ENCODE measurements around the gene DNAJB14.

DNAJB14 gene

DNA sequence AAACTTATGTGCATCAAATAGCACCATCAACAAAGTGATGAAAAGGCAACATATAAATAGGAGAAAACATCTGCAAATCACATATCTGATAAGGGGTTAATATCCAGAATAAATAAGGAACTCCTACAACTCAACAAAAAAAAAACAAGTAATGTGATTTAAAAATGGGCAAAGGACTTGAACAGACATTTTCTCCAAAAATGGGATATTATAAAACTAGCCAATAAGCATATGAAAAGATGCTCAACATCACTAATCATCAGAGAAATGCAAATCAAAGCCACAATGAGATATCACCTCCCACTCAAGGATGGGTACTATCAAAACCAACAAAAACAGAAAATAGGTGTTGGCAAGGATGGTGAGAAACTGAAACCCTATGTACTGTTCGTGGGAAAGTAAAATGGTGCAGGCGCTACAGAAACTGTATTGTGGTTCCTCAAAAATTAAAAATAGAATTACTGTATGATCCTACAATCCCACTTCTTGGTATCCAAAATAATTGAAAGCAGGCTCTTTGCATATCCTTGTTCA is 2.4 kb downstream of the DNAJB14 start:
- DNase-seq, result no peak

DNA sequence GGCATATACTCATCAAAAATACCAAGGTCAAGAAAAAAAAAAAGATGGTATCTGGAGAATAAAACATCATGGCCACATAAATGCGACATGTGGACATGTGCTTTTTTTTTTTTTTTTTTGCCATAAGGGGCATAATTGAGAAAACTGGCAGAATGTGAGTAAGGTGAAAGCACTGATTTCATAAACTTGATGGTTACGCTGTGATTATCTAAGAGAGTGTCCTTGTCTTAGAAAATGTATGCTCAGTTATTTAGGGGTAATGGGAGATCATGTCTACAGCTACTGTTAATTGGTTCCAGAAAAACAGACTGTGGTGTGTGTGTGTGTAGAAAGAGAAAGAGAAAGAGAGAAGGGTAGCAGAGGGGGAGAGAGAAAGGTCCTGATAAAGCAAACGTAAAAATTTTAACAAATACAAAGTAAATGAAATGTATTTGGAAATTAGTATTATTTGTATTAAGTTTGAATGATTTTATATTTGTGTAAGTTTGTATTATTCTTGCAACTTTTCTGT is 8.1 kb downstream of the DNAJB14 start:
- no peak for DNase-seq

DNA sequence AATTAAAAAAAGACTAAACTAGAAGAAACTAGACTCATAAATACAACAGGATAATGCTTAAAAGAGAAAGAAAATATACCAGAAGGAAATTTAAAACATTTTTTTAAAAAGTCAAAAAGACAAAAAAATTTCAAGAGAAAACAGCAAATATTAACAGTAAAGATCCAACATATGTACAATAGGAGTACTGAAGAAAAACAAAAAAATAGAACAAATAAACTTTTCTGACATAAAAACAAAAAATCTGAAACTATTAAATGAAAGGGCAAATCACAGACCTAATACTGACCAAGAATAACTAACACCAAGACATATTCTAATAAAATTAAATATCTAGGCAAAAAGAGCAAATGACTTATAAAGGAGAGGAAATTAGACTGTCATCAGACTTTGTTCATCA is 11.5 kb downstream of the DNAJB14 start:
- DNase-seq, result no peak

DNA sequence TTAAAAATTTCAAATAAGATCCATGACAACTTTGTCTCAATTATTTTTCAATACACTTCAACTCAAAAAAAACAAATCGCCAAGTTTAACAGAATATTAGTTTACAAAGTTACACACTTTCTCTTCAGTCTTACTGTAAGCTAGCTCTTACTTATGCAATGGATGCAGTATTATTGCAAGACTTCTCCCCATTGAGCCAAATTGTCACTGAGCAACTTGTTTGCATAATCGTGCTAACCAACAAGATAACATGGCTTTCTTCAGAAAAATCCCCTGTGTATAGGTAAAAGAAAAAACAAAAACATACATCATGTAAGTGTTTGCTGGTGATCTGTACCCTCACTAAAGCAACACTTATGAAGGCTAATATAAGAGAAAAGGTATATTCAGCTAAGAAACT is 18.9 kb downstream of the DNAJB14 start:
- DNase-seq, result no peak

DNA sequence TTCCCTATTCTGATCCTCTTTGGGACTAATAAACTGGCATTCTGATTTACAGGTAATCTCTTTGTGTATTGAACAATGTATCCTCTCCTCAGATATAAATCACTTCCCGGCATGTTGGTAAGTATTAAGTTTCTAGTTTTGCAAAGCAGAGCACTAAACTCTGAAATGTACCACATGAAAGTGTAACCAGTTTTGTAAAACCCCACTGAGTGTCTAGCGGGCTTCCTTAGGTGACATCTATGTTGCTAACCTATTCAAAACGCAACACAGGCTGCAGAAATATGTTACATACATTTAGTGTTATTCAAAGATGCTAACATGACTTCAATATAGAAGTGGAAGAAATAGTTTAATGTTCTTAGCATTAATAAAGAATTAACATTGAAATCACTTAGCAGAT is 25.2 kb downstream of the DNAJB14 start:
- DNase-seq, result no peak

DNA sequence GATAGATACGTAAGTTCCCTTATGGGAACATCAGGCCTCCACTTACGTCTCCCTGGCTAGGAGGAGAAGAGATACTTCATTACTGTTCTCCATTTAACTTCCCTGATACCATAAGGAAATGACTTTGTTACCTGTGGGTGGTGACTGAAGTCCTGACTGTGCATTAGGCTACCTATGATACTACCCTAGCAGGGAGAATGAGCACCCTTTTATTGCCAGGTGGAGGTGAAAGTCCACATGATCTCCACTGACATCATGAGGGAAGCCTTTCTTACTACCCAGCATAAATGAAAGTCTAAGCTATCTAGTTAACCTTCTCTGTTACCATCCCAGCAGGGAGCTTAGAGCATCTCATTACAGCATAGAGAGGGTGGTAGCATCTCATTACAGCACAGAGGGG is 27.8 kb downstream of the DNAJB14 start:
- DNase-seq, result no peak

DNA sequence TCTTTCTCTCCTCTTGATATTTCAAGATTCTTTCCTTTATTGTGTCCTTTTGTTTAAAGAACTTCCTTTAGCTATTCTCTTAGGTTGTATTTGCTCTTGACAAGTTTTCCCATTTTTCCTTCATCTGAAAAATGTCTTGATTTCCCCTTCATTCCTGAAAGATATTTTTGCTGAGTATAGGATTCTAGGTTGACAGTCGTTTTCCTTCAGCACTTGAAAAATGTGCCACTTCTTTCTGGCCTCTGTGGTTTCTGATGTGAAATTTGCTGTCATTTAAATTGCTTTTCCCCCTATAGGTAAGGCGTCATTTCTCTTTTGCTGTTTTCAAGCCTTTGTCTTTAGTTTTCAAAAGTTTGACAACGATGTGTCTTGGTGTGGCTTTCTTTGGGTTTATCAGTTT is 28.8 kb downstream of the DNAJB14 start:
- DNase-seq, result no peak

DNA sequence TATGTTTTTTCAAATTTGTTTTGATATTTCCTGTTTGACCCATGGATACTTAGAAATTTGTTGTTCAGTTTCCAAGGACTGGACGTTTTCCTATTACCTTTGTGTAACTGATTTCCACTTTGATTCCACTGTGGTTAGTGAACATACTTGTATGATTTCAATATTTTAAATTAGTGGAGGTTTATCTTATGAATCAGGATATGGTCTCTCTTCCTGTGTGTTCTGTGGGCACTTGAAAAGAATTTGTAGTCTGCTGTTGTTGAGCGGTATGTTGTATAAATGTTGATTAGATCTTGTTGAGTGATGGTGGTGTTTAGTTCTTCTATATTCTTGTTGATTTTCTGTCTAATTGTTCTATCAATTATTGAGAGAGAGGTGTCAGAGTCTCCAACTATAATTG is 31.0 kb downstream of the DNAJB14 start:
- no peak for DNase-seq

DNA sequence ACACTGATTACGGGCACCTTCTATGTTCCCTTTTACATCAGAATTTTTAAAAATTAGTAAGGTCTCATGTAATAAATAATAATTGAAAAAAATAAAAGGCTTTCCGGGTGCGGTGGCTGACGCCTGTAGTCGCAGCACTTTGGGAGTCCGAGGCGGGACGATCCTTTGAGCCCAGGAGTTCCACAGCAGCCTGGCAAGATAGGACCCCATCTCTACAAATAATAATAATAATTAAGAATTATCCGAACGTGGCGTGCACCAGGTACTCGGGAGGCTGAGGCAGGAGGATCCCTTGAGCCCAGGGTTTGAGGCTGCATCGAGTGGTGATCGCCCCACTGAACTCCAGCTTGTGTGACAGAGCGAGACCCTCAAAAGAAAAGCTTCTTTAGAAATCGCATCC is 51.4 kb downstream of the DNAJB14 start:
- DNase-seq, result no peak

DNA sequence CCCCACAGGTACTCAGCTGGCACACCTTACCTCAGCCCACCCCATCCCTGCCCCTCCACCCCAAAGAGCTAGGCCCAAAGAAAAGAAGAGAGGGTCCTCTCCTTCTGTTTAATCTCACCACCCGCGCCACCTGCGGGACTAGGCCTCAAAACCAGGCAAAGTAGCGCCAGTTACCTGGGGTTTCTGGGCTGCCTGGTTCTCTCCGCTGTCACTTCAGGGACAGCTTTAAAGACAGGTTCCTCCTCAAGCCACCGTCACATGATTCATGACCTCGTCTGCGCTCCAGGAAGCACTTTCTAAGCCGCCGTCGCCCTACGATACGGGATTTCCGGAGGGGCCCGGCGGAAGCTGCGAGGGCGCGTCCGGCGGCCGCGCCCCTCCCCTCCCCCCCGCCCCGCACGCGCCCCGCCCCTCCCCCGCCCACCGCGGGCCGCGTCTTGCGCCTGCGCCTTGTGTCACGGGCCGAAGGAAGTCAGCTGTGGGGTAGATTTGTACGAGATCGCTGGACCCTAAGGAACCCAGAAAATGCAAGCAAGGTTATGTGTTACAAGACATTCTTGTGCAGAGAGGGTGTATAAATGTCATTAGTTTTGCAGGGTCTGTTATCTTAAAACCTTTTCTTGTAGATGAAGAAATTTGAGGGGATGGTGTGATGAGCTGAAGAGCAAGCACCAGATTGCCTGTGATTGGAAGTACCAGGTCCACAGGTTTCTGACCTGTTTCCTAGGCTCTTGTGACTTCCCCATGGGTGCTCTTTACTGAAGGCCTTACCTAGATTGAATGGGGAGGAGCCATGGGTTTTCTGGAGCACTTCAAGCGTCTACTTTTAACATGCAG is 52.0 kb downstream of the DNAJB14 start, which contains the start of gene LAMTOR3:
TSS of gene LAMTOR3 (minus strand) at position 267 of the 837 bp plus-strand sequence. CDS start 464 bp downstream, outside the sequence.
- DNase-seq, result no peak

DNA sequence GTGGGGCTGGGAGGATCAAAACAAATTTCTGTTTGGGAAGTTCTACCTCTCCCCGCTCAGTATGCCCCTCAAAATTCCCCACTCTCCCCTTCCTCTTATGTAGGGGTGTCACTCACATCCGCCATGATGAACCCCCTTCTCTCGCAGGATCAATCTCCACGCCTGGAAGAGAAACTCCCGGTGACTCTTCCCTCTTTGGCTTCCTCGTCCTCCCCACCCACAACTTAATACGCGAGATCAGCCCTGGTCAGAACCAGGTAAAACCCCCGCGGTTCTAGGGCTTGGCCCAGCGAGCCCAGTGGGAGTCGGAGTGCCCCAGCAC is 52.6 kb downstream of the DNAJB14 start:
- DNase-seq, result no peak

DNA sequence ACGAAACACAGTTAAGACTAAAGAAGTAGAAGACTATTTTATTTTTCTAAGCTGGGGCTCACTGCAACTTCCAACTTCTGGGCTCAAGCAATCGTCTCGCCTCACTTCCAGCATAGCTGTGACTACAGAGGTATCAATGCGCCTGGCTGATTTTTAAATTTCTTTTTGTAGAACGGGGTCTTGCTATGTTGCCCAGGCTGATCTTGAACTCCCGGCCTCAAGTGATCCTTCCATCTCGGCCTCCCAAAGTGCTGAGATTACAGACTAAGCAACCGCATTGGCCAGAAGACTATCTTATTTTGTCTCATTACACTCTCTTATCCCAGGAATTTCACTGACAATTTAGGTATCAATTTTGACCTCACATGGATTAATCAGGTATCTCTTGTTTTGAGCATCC is 53.4 kb downstream of the DNAJB14 start:
- no peak for DNase-seq

DNA sequence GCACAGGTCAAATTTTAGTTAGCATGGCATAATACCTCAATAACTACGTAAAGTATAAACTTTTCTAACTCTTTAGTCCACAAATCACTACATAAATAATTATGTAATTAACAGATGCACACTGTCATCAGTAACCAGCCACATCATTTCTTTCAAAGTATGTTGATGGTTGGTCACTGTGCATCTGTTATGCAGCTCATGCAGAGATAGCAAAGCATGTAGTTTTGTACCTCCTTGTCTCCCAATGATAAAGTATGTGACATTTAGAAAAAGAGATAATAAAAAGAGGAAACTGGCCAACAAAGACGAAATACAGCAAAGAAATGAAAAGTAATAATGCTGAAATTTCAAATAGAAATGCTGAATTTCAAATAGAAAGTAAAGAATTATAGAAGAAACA is 55.1 kb downstream of the DNAJB14 start:
- no peak for DNase-seq

DNA sequence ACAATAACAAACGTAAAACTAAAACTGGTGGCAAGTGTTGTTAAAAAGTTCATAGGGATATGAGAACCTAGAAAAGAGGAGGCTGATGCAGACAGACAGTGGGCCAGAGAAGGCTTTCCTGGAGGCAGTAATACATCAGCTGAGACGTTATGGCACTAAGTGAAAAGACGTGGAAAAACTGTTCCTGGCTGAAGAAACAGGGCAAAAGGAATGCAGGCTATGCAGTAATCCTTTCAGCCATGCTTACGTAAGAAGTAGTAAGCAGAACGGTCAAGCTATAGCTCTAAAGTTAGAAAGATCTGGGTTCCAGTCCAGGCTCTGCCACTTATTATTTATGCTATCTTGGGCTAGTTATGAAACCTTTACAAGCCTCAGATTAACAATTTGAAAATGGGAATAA is 58.6 kb downstream of the DNAJB14 start:
- no peak for DNase-seq

DNA sequence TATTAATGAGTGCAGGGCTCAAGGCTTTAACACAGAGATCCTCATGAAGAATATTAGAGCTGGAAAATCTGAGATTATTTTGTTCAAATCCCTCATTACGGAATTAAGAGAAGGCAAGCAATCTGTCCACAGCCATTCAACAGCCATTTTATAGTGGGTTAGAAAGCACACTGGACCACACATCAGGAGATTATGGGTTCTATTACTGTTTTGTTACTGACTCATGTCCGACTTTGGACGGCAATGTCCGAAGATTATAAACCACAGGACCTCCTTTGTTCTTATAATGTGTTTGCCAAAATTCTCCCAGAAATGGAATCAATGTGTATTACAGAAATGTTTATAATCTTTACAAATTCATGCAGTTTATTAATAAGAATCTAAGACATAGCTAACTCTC is 60.3 kb downstream of the DNAJB14 start:
- DNase-seq, result no peak

DNA sequence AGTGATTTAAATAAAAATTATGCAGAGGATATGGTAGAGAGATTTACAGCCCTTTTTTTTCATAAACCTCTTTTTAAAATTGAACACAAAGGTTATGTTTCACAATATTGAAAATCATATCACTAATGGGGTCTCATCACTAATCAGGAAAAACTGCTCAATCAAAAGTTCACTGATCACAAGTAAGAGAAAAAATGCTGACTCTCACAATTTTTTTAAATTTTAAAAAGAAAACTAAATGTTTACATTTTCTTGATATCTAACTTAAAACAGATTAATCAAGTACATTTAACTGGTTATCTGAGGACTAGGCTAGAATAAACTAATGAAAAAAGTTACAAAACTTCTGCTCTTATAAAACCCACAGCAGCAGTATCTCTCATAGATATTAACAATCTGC is 60.7 kb downstream of the DNAJB14 start:
- DNase-seq, result no peak

DNA sequence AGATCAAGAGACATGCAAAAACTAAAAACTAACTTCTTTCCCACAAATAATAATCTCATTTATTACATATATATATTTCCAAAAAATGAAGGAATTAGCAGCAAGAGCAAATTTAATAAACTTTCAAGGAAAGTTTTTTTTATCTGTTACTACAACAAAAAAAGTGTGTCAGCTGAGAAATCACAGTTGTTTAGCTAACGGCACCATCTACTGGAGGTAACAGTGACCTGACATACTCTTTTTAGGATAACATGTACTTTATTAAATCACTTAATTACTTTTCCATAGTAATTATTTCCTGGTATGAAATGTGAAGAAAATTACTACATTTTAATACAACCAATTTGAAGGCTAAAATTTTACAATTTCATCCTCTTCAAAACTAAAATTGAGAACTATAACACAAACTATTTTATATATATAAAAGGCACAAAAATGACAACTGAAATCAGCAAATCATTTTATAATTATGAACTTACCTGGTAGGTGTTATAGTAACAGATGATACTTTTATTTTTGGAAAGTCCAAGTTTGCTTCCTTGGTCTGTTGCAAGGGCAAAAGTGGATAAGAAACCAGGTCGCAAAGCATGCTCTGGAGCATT is 61.3 kb downstream of the DNAJB14 start:
- no peak for DNase-seq

DNA sequence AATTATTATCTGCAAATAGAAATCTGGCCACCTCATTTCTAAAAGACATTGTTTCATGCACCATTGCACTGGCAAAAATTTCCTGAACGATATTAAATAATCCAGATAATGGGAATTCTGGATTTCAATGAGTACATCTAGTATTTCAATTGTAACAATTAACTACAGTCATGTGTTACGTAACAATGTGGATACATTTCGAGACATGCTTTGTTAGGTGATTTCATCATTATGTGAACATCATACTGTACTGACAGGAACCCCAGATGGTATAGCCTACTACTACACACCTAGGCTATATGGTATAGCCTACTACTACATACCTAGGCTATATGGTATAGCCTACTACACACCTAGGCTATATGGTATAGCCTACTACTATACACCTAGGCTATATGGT is 67.0 kb downstream of the DNAJB14 start:
- no peak for DNase-seq

DNA sequence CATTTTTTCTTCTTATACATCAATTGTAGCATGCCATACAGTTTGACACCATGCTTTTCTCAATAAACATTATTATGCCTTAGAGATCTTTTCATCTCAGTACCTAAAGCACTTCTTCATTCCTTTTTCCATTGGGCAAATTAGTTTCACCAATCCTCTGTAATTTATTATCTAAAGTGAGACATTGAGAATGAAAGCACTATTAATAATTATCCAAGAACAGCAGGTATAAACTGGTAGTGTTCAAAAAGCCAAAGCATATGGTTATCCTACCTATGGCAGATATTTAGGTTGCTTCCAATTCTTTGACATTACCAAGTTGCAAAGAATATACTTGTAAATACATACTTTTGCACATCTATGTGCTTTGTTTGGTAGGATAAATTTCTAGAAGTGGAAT is 67.8 kb downstream of the DNAJB14 start:
- DNase-seq, result no peak

DNA sequence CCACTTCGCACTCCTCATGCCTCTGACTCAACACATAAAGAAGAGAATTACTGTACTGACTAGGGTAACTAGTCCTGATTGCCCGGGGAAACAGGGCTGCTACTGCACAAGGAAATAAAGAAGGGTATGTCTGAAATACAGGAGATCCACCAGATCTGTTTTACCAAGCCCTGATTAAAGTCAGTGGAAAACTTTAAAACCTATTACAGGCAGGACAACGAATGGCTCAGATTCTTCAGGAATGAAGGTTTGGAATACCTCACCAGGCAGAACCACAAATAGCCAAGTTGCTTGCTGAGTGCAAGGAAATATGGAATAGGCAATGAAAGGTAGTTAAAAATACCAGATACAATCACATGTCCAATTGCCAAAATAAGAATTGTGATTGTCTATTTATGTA is 69.5 kb downstream of the DNAJB14 start:
- no peak for DNase-seq

DNA sequence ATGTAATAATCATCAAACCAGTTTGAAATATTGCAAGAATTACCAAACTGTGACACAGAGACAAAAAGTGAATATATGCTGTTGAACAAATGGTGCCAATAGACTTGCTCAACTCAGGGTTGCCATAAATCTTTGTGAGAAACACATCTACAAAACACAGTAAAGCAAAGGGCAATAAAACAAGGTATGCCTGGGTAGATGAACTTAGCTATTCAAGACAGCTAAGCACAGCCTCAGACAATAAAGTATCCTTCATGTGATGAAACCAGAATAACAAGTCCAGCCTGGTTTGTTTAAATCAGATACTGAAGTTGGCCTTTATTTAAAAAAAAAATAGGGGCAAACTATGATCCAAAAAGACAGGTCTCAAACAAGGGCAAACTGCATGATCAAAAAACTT is 71.3 kb downstream of the DNAJB14 start:
- no peak for DNase-seq

DNA sequence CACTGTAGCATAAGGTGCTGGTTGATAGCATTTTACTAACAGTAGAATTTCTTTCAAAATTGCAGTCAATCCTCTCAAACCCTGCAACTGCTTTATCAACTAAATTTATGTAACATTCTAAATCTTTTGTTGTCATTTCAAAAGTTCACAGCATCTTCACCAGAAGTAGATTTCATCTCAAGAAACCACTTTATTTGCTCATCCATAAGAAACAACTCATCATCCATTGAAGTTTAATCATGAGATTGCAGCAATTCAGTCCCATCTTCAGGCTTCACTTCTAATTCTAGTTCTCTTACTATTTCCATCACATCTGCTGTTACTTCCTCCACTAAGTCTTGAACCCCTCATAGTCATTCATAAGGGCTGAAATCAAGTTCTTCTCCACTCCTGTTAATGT is 73.8 kb downstream of the DNAJB14 start:
- DNase-seq, result no peak

DNA sequence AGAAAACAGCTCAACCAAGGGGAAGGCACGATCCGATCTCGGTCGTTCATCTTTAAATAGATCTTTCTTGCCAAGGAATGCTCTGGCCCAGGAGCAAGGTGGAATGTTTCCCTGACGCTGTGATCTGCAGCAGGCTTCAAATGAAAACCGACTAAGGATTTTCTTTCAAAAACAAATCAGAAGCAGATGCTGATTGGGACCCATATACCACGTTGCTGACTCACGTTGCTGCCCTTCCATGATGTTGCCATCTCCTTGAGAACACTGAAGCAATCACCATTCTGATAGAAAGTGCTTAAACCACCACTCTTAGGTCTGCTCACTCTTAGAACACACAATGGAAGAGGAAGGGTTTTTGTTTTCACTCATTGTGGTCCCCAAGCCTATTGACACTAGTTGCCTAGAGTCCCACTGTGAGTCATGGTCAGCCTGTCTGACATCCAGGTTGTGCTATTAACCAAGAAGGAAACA is 78.3 kb downstream of the DNAJB14 start:
- no peak for DNase-seq

DNA sequence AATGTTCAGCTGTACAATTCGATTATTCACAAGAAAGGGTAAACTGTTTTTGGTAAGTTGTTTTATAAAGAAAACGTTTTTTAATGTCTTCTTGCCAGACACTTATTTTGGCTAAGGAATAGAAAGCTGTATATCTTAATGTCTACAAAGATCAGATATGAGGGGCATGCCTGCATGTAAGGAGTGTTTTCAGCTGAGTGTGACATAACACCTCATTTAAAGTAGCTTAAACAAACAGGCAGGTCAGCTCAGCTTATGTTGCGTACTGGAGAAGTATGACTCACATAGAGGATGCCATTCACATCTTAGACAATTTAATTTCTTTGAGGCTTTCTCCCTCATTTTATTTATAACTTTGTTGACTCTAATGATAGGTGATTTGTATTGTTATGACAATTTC is 82.6 kb downstream of the DNAJB14 start:
- no peak for DNase-seq

All from cortex of kidney (tissue), 1 donor.